Esophagus squamous epithelium (tissue), 5 donors: ENCODE measurements around the gene HECW1. TPM values are rescaled to one million over a fixed set of nuclear protein-coding genes. Genes with fewer than 3 reads are reported as not detected.

Experiments
- DNase-seq: peaks from one replicate; lab custom pipeline; 2025; lab: John Stamatoyannopoulos, UW
- H3K27ac ChIP-seq, 4 donors: fragments of 200-600 bp; sonication (generic); one replicate each; pipeline ENCODE4 v1.5.1; 2016 to 2019; ENCODE audit warnings: mild to moderate bottlenecking in 1 of 4
- H3K27me3 ChIP-seq, 4 donors: fragments of 200-600 bp; sonication (generic); 1 replicate in 3 of 4; 2 replicates in 1 of 4; pipeline versions ENCODE4 v1.5.1 to v1.6.0; 2017 to 2021; ENCODE audit warnings: antibody characterized with exemption in 1 of 4
- H3K36me3 ChIP-seq, 3 donors: fragments of 200-600 bp; sonication (generic); one replicate each; pipeline ENCODE4 v1.5.1; 2016 to 2019
- H3K4me1 ChIP-seq, 3 donors: fragments of 200-600 bp; sonication (generic); one replicate each; pipeline ENCODE4 v1.5.1; 2017 to 2019
- H3K4me3 ChIP-seq, 4 donors: fragments of 200-600 bp; sonication (generic); 1 replicate in 3 of 4; 2 replicates in 1 of 4; pipeline ENCODE4 v1.5.1; 2016 to 2019; ENCODE audit warnings: mild to moderate bottlenecking in 2 of 4, moderate library complexity in 1 of 4
- H3K9me3 ChIP-seq, 3 donors: fragments of 200-600 bp; sonication (generic); one replicate each; pipeline ENCODE4 v1.5.1; 2016 to 2019
- POLR2A ChIP-seq, 4 donors: fragments of 450-650 bp; IDR thresholded peaks; one replicate each; pipeline ENCODE4 v1.6.1; 2017; ENCODE audit warnings: antibody characterized with exemption in 4 of 4, mild to moderate bottlenecking in 4 of 4, moderate library complexity in 3 of 4
- WGBS, 2 donors: methylation state at CpG; one replicate each; pipeline ENCODE4 v1.1.5; 2018; 5-methylcytosine and 5-hydroxymethylcytosine counted together
- intact Hi-C: fragments of 100-400 bp; cut with DNase I; formaldehyde crosslinking; loops from one replicate; pipeline ENCODE4 v1.15.0; 2022
- total RNA-seq, 4 donors: library from RNA; depleted of rRNA; stranded (reverse); fragments of >200 nt; gene quantifications; one replicate each; pipeline ENCODE4 v1.1.0, GENCODE V29; 2016
- TF ChIP-seq, protein P1 (sequence below), 6 experiments: fragments of 450-650 bp in 4 of 6; fragments of 200-600 bp in 2 of 6; sonication (generic) in 2 of 6; IDR thresholded peaks; one replicate each; pipeline ENCODE4 v1.5.1; 2016 to 2019; ENCODE audit warnings: antibody characterized with exemption in 6 of 6, mild to moderate bottlenecking in 4 of 6, moderate library complexity in 4 of 6
- donor health status: DM: yes; HTN: yes; CAD: no.

Gene HECW1
- total RNA-seq, 4 donors from 2014 or later, result 0.18 to 0.57 (median 0.19) TPM; not detected in 1

DNA sequence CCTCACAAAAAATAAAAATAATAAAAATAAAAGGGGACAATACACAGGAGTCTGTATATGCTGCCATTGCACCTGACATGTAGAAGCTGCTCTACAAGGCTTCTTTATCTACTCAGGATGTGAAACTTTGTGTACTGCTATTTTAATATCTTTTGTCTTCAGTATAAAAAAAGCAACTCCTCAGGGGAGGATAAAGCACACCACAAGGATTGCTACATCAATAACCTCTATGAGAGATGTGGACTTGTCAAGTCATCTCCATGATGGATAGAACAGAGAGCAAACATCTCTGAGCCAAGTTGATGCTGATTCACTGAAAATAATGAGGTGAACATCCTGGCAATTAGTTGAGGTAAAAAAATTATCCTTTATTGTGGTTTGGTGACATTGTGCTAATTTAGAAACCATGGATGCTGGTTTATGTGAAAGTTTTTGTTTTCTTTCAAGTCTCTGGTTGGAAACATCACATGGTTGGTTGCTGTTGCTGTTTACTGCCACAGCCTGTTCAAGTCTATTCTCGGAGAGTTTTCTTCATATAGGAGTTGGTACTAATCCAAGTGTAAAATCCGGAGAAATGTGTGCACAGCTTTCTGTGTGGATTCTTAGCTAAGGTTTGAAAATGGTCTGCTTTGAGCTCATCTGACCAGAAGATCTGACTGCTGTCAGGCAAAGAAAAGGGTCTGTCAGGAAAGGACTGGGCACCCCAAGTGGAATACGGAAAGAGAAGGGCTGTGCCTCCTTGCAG, 1.5 kb upstream of the HECW1 start:
- peaks cover 10 to 69% (median 27%) of the 10 kb centered on the region in 4 donors for H3K27me3 ChIP-seq
- peaks cover 15 to 22% (median 22%) of the 10 kb centered on the region in 3 donors for H3K4me1 ChIP-seq
- intact Hi-C loops, result loop anchor here (10.0 kb wide), 1 partner anchor 166 kb away; no protein-coding TSS in a partner anchor
- DNase-seq, result no peak
- H3K9me3 ChIP-seq, result no peaks in the 10 kb centered on the region
- WGBS, 2 donors, result 33 to 38% methylated on average over 3 of the region's 3 CpGs
- no peaks in the 10 kb centered on the region for H3K36me3 ChIP-seq
- no peak overlapping the region for H3K4me3 ChIP-seq
- no peak for TF ChIP-seq POLR2A (IDR thresholded peaks at IDR 0.05)
- TF ChIP-seq, protein P1, sequence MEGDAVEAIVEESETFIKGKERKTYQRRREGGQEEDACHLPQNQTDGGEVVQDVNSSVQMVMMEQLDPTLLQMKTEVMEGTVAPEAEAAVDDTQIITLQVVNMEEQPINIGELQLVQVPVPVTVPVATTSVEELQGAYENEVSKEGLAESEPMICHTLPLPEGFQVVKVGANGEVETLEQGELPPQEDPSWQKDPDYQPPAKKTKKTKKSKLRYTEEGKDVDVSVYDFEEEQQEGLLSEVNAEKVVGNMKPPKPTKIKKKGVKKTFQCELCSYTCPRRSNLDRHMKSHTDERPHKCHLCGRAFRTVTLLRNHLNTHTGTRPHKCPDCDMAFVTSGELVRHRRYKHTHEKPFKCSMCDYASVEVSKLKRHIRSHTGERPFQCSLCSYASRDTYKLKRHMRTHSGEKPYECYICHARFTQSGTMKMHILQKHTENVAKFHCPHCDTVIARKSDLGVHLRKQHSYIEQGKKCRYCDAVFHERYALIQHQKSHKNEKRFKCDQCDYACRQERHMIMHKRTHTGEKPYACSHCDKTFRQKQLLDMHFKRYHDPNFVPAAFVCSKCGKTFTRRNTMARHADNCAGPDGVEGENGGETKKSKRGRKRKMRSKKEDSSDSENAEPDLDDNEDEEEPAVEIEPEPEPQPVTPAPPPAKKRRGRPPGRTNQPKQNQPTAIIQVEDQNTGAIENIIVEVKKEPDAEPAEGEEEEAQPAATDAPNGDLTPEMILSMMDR (IDR thresholded peaks at IDR 0.05), result no peak
- H3K27ac ChIP-seq, result no peak overlapping the region

DNA sequence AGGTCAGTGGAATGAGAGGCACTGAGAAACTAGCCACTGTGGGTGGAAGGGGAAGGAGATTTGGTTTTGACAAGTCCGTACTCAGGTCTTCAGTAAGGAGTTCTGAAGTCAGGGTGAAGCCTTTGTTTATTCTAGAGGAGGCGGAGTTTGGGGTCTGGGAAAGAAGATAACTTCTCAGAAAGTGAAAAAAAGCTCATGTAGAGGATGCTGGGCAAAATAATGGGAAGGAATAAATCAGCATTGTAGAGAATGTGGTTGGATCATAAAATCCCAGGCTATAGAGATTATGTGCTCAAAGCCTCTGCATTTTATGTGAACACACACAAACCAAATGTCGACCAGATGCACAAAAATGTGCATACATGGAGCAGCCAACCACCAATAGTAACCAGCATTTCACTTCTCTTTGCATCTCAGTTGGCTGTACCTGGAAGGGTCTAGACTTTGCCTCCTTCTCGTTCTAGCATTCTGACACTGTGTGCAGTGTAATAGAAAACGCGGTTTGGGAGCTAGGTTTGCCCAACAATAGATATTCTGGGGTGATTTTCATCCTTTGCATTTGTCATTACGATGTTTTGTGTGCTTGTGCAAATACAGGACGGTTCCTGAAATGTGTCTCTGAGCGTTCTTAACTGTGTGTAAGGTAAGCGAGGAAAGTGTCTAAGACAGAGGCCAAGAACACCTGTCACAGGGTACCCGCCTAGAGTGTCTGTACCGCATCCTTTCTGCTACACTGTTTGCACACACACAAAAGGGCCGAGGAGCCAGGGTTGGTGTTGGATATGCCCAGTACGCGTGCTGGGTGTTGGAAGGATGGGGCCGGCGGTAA, 603 bp upstream of the HECW1 start:
- intact Hi-C loops, result loop anchor here (10.0 kb wide), 1 partner anchor 167 kb away; no protein-coding TSS in a partner anchor
- H3K27me3 ChIP-seq, result peaks cover 10 to 78% (median 27%) of the 10 kb centered on the region in 4 donors
- H3K4me1 ChIP-seq, result peaks cover 15 to 22% (median 22%) of the 10 kb centered on the region in 3 donors
- H3K9me3 ChIP-seq, result no peaks in the 10 kb centered on the region
- no peak for TF ChIP-seq POLR2A (IDR thresholded peaks at IDR 0.05)
- TF ChIP-seq, protein P1 (IDR thresholded peaks at IDR 0.05), result no peak
- no peaks in the 10 kb centered on the region for H3K36me3 ChIP-seq
- WGBS, 2 donors, result 15 to 31% methylated on average over 11 to 17 of the region's 17 CpGs
- DNase-seq, result no peak
- H3K4me3 ChIP-seq, result peak overlapping the region in 2 of 4 donors; percentile 49 to 65
- H3K27ac ChIP-seq, result no peak overlapping the region

DNA sequence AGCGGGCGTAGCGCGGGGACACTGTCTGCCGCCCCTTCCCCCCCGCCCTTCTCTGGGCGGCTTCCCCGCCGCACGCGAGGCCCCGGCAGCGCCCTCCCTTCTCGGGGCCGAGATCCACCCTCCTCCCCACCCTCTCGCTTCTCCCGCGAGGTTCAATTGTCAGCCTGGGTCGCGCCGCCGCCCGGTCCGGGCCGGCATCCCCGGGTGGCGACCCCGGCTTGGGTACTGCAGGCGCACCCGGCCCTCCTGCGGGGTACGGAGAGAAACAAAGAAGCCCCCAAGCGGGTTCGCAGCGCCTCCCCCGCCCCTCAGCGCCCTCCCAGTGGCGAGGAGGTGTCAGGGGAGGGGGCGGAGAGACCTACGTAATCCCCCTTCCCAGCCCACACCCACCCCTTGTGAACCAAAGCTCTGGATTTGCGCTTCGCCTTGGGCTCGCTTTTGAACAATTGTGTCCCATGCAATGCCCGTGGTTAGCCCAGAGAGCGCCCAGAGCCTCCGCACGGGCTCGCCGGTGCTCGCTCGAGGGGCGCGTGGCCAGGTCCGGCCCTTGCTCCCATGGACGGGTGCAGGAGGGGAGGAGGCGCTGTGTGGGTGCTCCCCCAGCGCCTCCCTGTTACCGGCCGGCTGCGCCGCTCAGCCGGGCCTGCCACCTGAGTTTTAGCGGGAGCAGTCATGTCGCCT, 634 bp downstream of the HECW1 start:
- no CpG with 5 or more reads among the region's 64 CpGs for WGBS, 2 donors
- H3K36me3 ChIP-seq, result no peaks in the 10 kb centered on the region
- no peak overlapping the region for H3K27ac ChIP-seq
- H3K4me3 ChIP-seq, result peak overlapping the region; percentile 16 to 65 (median 39)
- H3K27me3 ChIP-seq, result peaks cover 10 to 88% (median 27%) of the 10 kb centered on the region in 4 donors
- intact Hi-C loops, result loop anchor here (10.0 kb wide), 1 partner anchor 168 kb away; no protein-coding TSS in a partner anchor
- TF ChIP-seq, protein P1 (IDR thresholded peaks at IDR 0.05), result no peak
- no peak for TF ChIP-seq POLR2A (IDR thresholded peaks at IDR 0.05)
- H3K4me1 ChIP-seq, result peaks cover 15 to 22% (median 22%) of the 10 kb centered on the region in 3 donors
- no peaks in the 10 kb centered on the region for H3K9me3 ChIP-seq
- no peak for DNase-seq

DNA sequence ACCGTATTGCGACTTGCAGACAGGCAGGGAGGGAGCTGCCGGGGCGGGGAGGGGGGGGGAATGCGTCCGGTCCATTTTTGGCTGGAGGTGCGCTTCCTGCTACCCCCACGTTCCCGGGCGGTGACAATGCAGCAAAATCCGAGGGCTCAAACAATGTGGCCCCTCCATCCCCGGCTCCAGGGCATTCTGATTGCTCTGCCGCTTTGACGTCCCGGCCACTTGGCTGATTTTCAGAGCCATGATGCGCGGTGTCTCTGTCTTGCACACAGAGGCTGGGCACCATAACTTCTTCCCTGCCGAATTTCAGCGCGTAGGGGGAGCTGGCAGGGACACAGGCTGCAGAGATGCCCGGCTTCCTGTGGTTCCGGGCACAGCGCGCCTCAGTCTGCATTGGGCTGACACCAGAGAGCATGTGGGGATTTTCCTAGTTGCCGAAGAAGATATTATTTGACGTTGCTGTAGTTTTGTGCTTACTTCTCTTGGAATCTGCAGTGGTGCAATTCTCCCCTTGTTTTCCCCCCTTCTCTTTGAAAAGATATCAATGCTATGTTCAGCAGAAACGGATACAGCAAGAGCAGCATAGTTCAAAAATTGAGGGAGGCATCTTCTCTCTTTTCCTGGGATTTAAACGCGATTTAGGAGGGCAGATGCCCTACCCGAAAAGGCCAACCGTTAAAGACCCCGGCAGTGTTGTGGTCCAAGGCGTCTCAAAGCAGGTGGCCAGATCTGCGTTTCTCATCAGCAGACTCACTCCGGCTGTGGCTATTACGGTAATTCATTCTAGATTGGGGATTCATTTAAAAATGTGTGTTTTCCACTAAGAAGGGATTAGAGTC, 1.4 kb downstream of the HECW1 start:
- intact Hi-C loops, result loop anchor here (10.0 kb wide), 1 partner anchor 169 kb away; no protein-coding TSS in a partner anchor
- Histone ChIP-seq H3K36me3 (no peaks in the 10 kb centered on the region), H3K9me3 (no peaks in the 10 kb centered on the region), H3K4me3 (peak overlapping the region; percentile 16 to 65 (median 39)), H3K27ac (no peak overlapping the region), H3K4me1 (peaks cover 15 to 22% (median 22%) of the 10 kb centered on the region in 3 donors), H3K27me3 (peaks cover 10 to 92% (median 27%) of the 10 kb centered on the region in 4 donors)
- DNase-seq, result no peak
- TF ChIP-seq POLR2A (IDR thresholded peaks at IDR 0.05), result no peak
- TF ChIP-seq, protein P1 (IDR thresholded peaks at IDR 0.05), result no peak
- 9 to 22% methylated on average over 14 to 19 of the region's 36 CpGs for WGBS, 2 donors
